Astrocyte of the spinal cord (primary cell): ENCODE results near the gene AFDN.

Source experiments
- DNase-seq: peaks from one replicate; pipeline ENCODE4 v3.0.0; 2011; ENCODE audit warnings: low read depth, low spot score
- H3K4me3 ChIP-seq: 2 replicates; pipeline ENCODE4 v1.5.1; 2011; ENCODE audit warnings: low read depth, mild to moderate bottlenecking, low read length, moderate library complexity
- in situ Hi-C: cut with HindIII; loops from 2 replicates; pipeline ENCODE4 v1.10.0; 2017; ENCODE audit warnings: low sequenced_read_pairs
- TF ChIP-seq, protein P1 (sequence below): IDR thresholded peaks from 2 replicates; pipeline ENCODE4 v1.5.1; 2012; ENCODE audit warnings: low read depth, mild to moderate bottlenecking, low read length, inconsistent platforms

Gene AFDN

DNA sequence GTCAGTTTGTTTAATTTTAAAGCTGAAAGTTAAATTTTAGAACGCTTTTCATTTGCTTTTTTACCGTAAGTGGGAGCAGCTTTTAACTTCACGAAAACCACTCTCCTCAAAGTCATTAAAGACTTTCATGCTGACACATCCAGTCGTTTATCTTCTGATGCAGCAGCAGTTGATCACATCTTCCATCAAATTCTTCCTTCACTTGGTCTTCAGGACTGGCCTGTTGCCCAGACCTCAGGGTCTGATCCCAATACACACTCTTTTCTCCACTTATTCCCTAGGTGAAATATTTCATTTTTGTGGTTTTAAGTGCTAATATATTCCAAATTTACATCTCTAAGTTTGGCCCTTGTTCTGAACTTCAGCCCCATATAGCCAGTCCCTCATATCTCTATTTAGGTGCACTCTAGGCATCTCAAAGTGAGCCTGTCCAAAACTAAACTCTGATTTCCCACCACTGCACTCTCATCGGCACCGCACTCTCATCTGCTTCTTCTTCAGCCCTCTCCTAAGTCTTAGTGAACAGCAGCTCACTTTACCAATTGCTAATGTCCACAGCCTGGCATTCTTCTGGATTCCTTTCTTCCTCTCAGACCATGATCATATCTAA, 20.4 kb downstream of the AFDN start:
- TF ChIP-seq, protein P1, sequence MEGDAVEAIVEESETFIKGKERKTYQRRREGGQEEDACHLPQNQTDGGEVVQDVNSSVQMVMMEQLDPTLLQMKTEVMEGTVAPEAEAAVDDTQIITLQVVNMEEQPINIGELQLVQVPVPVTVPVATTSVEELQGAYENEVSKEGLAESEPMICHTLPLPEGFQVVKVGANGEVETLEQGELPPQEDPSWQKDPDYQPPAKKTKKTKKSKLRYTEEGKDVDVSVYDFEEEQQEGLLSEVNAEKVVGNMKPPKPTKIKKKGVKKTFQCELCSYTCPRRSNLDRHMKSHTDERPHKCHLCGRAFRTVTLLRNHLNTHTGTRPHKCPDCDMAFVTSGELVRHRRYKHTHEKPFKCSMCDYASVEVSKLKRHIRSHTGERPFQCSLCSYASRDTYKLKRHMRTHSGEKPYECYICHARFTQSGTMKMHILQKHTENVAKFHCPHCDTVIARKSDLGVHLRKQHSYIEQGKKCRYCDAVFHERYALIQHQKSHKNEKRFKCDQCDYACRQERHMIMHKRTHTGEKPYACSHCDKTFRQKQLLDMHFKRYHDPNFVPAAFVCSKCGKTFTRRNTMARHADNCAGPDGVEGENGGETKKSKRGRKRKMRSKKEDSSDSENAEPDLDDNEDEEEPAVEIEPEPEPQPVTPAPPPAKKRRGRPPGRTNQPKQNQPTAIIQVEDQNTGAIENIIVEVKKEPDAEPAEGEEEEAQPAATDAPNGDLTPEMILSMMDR = no peak
- no peak overlapping the region for H3K4me3 ChIP-seq
- in situ Hi-C loops = no loop called here
- DNase-seq = no peak

DNA sequence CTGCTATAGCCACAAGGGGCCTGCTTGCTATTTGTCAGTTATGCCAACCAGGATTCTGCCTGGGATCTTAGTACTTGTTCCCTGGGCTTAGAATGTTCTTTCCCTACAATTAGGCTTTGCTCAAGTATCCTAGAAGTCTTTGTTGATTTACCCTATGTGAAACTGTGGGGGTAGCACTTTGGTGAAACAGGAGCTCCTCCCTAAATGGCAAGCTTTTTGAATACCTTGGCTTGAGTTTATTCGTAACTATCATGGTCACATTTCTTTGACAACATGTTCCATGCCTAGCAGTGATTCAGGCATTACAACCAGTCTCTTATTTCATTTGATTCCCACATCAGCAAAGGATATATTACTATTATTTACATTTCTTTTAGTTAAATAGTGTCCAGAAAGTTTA, 21.2 kb downstream of the AFDN start:
- in situ Hi-C loops = no loop called here
- TF ChIP-seq, protein P1 = no peak
- H3K4me3 ChIP-seq = no peak overlapping the region
- DNase-seq = no peak

DNA sequence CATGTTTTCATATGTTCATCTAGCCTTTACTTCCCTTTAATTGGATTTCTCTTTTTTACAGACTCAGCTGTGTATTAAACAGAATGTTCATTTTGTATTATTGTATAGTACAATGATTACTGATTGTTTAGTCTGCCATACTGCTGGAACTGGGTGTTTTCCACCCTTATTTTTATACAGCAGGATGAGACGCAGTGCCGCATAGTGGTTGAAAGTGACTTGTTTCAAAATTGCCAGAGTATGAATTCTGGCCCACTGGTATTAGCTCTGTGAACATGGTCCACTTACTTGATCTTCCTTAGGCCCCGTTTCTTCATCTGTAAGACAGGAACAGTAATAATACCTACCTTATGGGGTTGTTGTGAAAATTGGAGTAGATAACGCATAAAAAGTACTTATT, 22.1 kb downstream of the AFDN start:
- no peak overlapping the region for H3K4me3 ChIP-seq
- TF ChIP-seq, protein P1 = no peak
- in situ Hi-C loops = no loop called here
- no peak for DNase-seq

DNA sequence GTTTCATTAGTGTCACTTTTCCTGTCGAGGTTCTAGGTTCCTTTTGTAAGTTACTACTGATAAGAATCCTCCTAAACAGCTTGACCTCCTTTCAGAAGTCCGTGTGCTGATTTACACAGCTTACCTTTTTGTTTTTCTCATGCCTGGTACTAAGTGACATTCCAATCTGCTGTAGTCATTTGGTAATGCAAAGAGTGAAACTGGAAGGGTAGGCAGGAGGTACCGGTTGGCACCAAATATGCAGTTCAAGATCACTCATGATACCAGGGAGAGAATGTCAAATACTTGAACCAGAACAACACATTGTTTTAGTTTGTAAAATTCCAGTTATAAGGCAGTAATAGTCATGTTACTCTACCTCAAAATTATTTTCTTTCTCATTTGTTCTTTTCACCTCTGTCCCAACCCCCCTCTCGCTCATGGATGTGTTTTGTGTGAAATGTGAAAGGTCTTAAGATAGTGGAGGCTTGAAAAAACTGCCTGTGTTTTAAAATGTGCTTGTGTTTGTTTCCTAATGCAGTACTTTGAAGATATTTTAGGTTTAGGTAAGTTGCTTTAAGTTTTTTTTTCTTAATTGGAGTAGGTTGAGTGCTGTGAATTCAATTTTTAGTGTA, 23.2 kb downstream of the AFDN start:
- no peak overlapping the region for H3K4me3 ChIP-seq
- no peak for DNase-seq
- in situ Hi-C loops = no loop called here
- TF ChIP-seq, protein P1 = no peak

DNA sequence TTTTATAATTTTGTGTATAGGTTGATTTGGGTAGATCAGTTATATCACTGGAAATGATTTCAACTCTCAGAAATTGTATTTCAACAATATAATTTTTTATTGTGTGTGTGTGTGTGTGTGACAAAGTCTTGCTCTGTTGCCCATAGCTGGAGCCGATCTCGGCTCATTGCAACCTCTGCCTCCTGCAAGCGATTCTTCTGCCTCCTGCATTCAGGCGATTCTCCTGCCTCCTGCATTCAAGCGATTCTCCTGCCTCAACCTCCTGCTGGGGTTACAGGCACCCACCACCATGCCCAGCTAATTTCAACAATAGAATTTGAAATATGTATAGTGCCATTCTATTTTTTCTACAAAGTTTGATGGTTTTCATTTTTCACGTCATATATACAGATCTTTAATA, 24.1 kb downstream of the AFDN start:
- TF ChIP-seq, protein P1 = no peak
- H3K4me3 ChIP-seq = no peak overlapping the region
- no peak for DNase-seq
- in situ Hi-C loops = no loop called here

DNA sequence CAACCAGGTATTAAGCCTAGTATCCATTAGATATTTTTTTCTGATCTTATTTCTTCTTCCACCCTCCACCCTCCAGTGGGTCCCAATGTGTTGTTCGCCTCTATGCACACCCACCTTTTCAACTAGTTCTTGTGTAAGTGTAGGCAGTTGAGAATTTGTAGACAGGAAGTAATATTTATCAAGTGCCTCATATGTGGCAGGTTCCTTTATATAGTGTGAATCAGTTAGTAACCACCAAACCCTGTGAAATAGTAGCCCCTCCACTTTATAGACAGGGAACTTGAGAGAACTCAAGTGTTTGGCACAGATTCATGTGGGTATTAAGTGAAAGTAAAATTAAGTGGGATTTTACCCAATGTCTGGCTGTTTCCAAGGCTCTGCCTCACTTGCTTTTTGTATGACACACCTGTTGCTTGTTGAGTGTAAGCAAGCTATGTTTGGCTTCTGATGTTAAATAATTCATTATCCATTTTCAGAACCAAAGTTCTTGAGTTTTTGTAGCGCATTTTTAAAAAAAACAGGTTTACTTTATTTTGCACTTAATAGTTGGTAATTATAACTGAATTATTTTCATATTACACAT, 24.8 kb downstream of the AFDN start:
- TF ChIP-seq, protein P1 = no peak
- in situ Hi-C loops = no loop called here
- H3K4me3 ChIP-seq = no peak overlapping the region
- no peak for DNase-seq
